ENCODE data around the gene CTCF. TPM values are rescaled to one million over a fixed set of nuclear protein-coding genes. Genes with fewer than 3 reads are reported as not detected.
A peak's percentile ranks its signal among the peaks of the same experiment; 100 is the strongest.

The CTCF gene
- total RNA-seq, 2 experiments from 2014 or later, result 74.9 to 76.9 TPM

DNA sequence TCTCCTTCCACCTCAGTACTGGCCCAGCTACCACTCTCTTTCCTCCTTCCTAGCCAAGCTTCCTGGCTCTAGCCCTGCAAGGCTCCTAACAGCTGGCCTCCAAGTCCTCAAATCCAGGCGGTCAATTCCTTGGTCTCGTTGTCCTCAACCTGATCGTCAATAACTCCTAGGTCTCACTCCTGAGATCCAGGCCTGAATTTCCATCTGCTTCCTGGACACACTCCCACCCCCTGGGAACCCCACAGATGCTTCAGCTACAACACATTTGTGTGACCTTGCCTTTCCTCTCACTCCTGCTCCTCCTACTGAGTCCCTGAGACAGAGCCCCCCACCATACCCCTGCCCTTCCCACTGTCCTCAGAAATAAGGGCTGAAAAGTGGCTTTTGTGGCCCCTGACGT, 101.9 kb downstream of the CTCF start:
- DNase-seq, result no peak
- Mint-ChIP-seq H3K9me3 (no peaks in the 10 kb centered on the region), H3K4me3 (no peak overlapping the region), H3K4me1 (peaks cover 39% of the 10 kb centered on the region), H3K27ac (no peak overlapping the region), H3K27me3 (no peaks in the 10 kb centered on the region), H3K36me3 (ENCODE audit: low read depth) (peaks cover 5% of the 10 kb centered on the region)
- CTCF ChIA-PET, result interaction anchor here (0.9 to 16.7 kb wide), 9 partner anchors 20 to 271 kb away, joined by 3 to 179 read pairs (median 8); partner anchors contain the start of genes CARMIL2, CENPT and CTCF
- POLR2A ChIA-PET, result interaction anchor here (1.2 to 3.7 kb wide), 3 partner anchors 19 to 143 kb away, joined by 4 to 15 read pairs (median 4); partner anchors contain the start of gene CARMIL2

DNA sequence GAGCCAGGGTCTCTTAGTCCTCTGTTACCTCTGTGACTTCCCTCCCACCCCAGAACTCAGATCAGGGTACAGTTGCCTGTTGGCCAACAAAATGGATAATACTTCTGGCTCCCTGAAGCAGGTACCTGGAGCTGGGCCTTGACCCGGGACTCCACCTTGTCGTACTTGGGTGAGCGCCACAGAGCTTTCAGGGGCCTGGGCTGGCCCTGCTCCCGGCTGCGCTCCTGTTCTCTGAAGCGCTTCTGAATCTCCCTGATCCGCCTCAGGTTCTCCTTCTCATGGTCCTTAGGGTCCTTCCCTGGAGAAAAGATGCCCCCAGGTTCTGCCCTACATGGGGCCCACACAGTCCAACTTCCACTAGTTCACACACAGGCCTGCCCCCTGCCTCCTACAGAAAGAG, 102.5 kb downstream of the CTCF start:
- Mint-ChIP-seq H3K27me3 (no peaks in the 10 kb centered on the region), H3K27ac (no peak overlapping the region), H3K36me3 (ENCODE audit: low read depth) (no peaks in the 10 kb centered on the region), H3K4me1 (peaks cover 35% of the 10 kb centered on the region), H3K4me3 (peak overlapping the region; percentile 4), H3K9me3 (no peaks in the 10 kb centered on the region)
- DNase-seq, result no peak
- POLR2A ChIA-PET, result interaction anchor here (0.8 to 3.7 kb wide), 3 partner anchors 19 to 190 kb away, joined by 3 to 15 read pairs (median 12); partner anchors contain the start of genes CARMIL2 and CTCF
- CTCF ChIA-PET, result interaction anchor here (1.6 to 16.7 kb wide), 5 partner anchors 21 to 152 kb away, joined by 3 to 179 read pairs (median 8); partner anchors contain the start of gene CARMIL2

- POLR2A ChIA-PET, result interaction anchor here (0.8 to 3.7 kb wide), 4 partner anchors 20 to 190 kb away, joined by 3 to 15 read pairs (median 10); partner anchors contain the start of genes CARMIL2, CTCF and GFOD2
- H3K9me3 Mint-ChIP-seq, result no peaks in the 10 kb centered on the region
- no peak for DNase-seq
- peaks cover 35% of the 10 kb centered on the region for H3K4me1 Mint-ChIP-seq
- no peak overlapping the region for H3K27ac Mint-ChIP-seq
- H3K4me3 Mint-ChIP-seq, result peak overlapping the region; percentile 65
- CTCF ChIA-PET, result interaction anchor here (1.6 to 16.7 kb wide), 5 partner anchors 20 to 184 kb away, joined by 3 to 179 read pairs (median 15); partner anchors contain the start of genes ATP6V0D1 and CARMIL2
- no peaks in the 10 kb centered on the region for H3K36me3 Mint-ChIP-seq (ENCODE audit: low read depth)
- no peaks in the 10 kb centered on the region for H3K27me3 Mint-ChIP-seq
Observed at GRCh38 chr16:67665598-67665997, 103.3 kb downstream of the CTCF start.

- H3K4me3 Mint-ChIP-seq, result peak overlapping the region; percentile 65
- H3K27ac Mint-ChIP-seq, result no peak overlapping the region
- no peak for DNase-seq
- no peaks in the 10 kb centered on the region for H3K27me3 Mint-ChIP-seq
- no peaks in the 10 kb centered on the region for H3K36me3 Mint-ChIP-seq (ENCODE audit: low read depth)
- CTCF ChIA-PET, result interaction anchor here (1.6 to 16.7 kb wide), 8 partner anchors 21 to 185 kb away, joined by 3 to 179 read pairs (median 14); partner anchors contain the start of genes ATP6V0D1, CARMIL2 and CTCF
- H3K9me3 Mint-ChIP-seq, result no peaks in the 10 kb centered on the region
- peaks cover 34% of the 10 kb centered on the region for H3K4me1 Mint-ChIP-seq
- POLR2A ChIA-PET, result interaction anchor here (1.6 to 3.7 kb wide), 6 partner anchors 21 to 145 kb away, joined by 5 to 15 read pairs (median 10); partner anchors contain the start of genes CARMIL2, CTCF and GFOD2
Observed at GRCh38 chr16:67666032-67666551, 103.8 kb downstream of the CTCF start.

DNA sequence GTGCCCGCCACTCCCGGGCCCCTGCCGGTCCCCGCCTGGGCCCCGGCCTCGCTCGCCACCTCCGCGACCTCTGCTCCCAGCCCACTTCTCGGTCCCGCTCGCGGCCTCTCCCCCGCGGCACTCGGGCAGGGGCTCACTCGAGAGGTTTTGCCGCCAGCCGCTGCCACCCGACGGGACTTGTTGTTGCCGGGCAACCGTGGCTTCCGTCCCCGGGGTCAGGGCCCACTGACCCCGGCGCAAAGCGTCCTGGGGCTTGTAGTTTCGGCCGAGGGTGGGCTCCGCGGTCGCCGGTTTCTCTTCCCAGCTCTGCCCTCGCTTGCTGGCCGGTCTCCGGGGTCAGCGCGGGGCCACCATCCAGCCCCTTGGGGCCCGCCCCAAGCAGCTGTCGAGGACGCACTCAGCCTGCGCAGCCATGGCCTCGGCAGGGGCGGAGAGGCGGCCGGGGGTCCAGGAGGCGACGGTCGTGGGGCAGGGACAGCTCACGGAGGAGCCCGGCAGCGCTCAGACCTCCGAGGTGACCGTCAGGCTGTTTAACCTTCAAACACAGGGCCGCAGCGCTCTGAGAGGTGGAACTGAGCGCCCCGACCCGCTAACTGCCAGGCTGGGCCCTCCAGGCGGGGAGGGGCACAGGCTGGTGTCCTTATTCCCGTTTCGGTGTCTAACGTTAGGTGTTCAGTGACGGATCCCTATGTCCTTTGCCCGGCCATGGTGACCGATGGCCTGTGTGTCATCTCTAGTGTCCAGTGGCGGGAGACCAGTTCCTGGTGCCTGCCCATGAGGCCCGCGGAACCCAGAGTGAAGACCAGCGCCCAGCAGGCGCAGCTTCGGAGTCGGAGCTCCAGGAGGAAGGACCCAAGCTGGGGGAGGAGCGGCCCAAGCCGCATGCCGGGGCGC, 104.5 kb downstream of the CTCF start, which contains the start of the genes C16orf86 and ENKD1:
C16orf86 (plus strand) TSS at position 256 of the 894 bp plus-strand sequence; CDS start at position 413, 157 bp downstream.
ENKD1 (minus strand) TSS at position 192 of the 894 bp plus-strand sequence. CDS start 308 bp downstream, outside the sequence.
- Mint-ChIP-seq H3K9me3 (no peaks in the 10 kb centered on the region), H3K4me3 (peak within 1 kb of the TSS; percentile 86), H3K36me3 (ENCODE audit: low read depth) (no peaks in the 10 kb centered on the region), H3K27ac (peak within 1 kb of the TSS; percentile 47), H3K27me3 (no peaks in the 10 kb centered on the region), H3K4me1 (peaks cover 27% of the 10 kb centered on the region)
- CTCF ChIA-PET, result interaction anchor here (1.0 to 16.7 kb wide), 17 partner anchors 22 to 374 kb away, joined by 3 to 179 read pairs (median 4); partner anchors contain the start of genes ATP6V0D1, CARMIL2 and CTCF
- POLR2A ChIA-PET, result interaction anchor here (1.0 to 3.7 kb wide), 12 partner anchors 8 to 186 kb away, joined by 3 to 15 read pairs (median 5); partner anchors contain the start of genes ATP6V0D1, CARMIL2, CTCF and GFOD2
- DNase-seq, result peak; percentile 87

DNA sequence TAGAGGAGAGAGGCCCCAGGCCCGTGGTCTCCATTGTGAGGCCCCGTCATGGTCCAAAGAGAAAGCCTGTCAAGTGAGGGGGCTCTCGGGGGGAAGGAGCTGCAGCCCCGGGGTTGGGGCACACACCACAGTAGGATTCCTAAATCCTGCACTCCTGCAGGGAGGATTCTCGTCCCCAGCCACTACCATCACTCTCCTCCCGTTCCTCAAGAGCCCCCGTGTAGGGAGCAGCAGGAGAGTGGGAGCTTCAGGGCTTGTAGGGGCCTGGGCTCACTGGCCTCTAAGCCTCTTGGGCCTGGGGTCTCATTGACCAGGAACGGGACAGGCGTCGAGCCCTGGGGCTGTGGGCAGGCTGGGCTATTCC, 105.1 kb downstream of the CTCF start:
- H3K9me3 Mint-ChIP-seq, result no peaks in the 10 kb centered on the region
- no peak overlapping the region for H3K27ac Mint-ChIP-seq

GRCh38 chr16:67667817-67668494, 105.6 kb downstream of the CTCF start:
- POLR2A ChIA-PET, result interaction anchor here (0.7 to 3.5 kb wide), 13 partner anchors 9 to 596 kb away, joined by 3 to 12 read pairs (median 5); partner anchors contain the start of genes ATP6V0D1, CARMIL2, CTCF and GFOD2
- Mint-ChIP-seq H3K27ac (no peak overlapping the region), H3K4me1 (peaks cover 30% of the 10 kb centered on the region), H3K9me3 (no peaks in the 10 kb centered on the region), H3K27me3 (no peaks in the 10 kb centered on the region), H3K4me3 (peak overlapping the region; percentile 86), H3K36me3 (ENCODE audit: low read depth) (no peaks in the 10 kb centered on the region)
- CTCF ChIA-PET, result interaction anchor here (0.5 to 16.7 kb wide), 20 partner anchors 8 to 373 kb away, joined by 3 to 179 read pairs (median 4); partner anchors contain the start of genes ACD, ATP6V0D1, CARMIL2 and CTCF
- DNase-seq, result peak; percentile 88

More for the DNA sequence above, 105.1 kb downstream of the CTCF start:
- Mint-ChIP-seq H3K36me3 (ENCODE audit: low read depth) (no peaks in the 10 kb centered on the region), H3K27me3 (no peaks in the 10 kb centered on the region), H3K4me1 (peaks cover 28% of the 10 kb centered on the region), H3K4me3 (peak overlapping the region; percentile 86)
- no peak for DNase-seq
- CTCF ChIA-PET, result interaction anchor here (0.5 to 16.7 kb wide), 20 partner anchors 7 to 374 kb away, joined by 3 to 179 read pairs (median 4); partner anchors contain the start of genes ACD, ATP6V0D1, CARMIL2 and CTCF
- POLR2A ChIA-PET, result interaction anchor here (1.0 to 3.5 kb wide), 12 partner anchors 8 to 186 kb away, joined by 3 to 12 read pairs (median 5); partner anchors contain the start of genes ATP6V0D1, CARMIL2, CTCF and GFOD2

GRCh38 chr16:67668495-67669157, 106.3 kb downstream of the CTCF start:
- H3K27me3 Mint-ChIP-seq, result no peaks in the 10 kb centered on the region
- H3K9me3 Mint-ChIP-seq, result no peaks in the 10 kb centered on the region
- peak overlapping the region; percentile 16 for H3K27ac Mint-ChIP-seq
- peak overlapping the region; percentile 24 for H3K4me3 Mint-ChIP-seq
- ChIA-PET CTCF (interaction anchor here (1.1 to 16.7 kb wide), 13 partner anchors 9 to 272 kb away, joined by 3 to 179 read pairs (median 5); partner anchors contain the start of genes ACD, ATP6V0D1, CARMIL2 and CTCF), POLR2A (interaction anchor here (0.7 to 3.5 kb wide), 7 partner anchors 23 to 595 kb away, joined by 3 to 12 read pairs (median 4); partner anchors contain the start of genes CARMIL2 and SLC7A6)
- H3K36me3 Mint-ChIP-seq (ENCODE audit: low read depth), result no peaks in the 10 kb centered on the region
- no peak for DNase-seq
- peaks cover 30% of the 10 kb centered on the region for H3K4me1 Mint-ChIP-seq

- DNase-seq, result no peak
- H3K27ac Mint-ChIP-seq, result peak overlapping the region; percentile 36
- POLR2A ChIA-PET, result interaction anchor here (0.7 to 3.5 kb wide), 3 partner anchors 9 to 149 kb away, joined by 3 to 12 read pairs (median 4); partner anchors contain the start of gene ACD
Observed at GRCh38 chr16:67669499-67670101, 107.3 kb downstream of the CTCF start.

GRCh38 chr16:67672306-67672705, 110.0 kb downstream of the CTCF start:
- no peak overlapping the region for H3K27ac Mint-ChIP-seq
- ChIA-PET CTCF (interaction anchor here (0.6 to 16.7 kb wide), 27 partner anchors 9 to 368 kb away, joined by 3 to 179 read pairs (median 5); partner anchors contain the start of genes ATP6V0D1, CARMIL2, GFOD2 and RANBP10), POLR2A (interaction anchor here (1.0 to 1.5 kb wide), 4 partner anchors 12 to 134 kb away, joined by 3 to 6 read pairs (median 4); partner anchors contain the start of genes ACD, GFOD2, RANBP10 and TSNAXIP1)
- H3K27me3 Mint-ChIP-seq, result no peaks in the 10 kb centered on the region
- no peak for DNase-seq
- no peaks in the 10 kb centered on the region for H3K36me3 Mint-ChIP-seq (ENCODE audit: low read depth)
- no peaks in the 10 kb centered on the region for H3K9me3 Mint-ChIP-seq
- peaks cover 12% of the 10 kb centered on the region for H3K4me1 Mint-ChIP-seq
- H3K4me3 Mint-ChIP-seq, result no peak overlapping the region

More at GRCh38 chr16:67669499-67670101, 107.3 kb downstream of the CTCF start:
- Mint-ChIP-seq H3K36me3 (ENCODE audit: low read depth) (no peaks in the 10 kb centered on the region), H3K4me1 (peaks cover 27% of the 10 kb centered on the region), H3K27me3 (no peaks in the 10 kb centered on the region), H3K4me3 (no peak overlapping the region), H3K9me3 (no peaks in the 10 kb centered on the region)
- CTCF ChIA-PET, result interaction anchor here (0.8 to 16.7 kb wide), 11 partner anchors 9 to 148 kb away, joined by 3 to 179 read pairs (median 4); partner anchors contain the start of genes ACD, CTCF, RANBP10 and TSNAXIP1
